Natural killer cell treated with Interleukin-12 subunit alpha and Interleukin-12 subunit beta and Interleukin-15 and Interleukin-18, amount 100 ng/mL, for 72 hours (primary cell): ENCODE data around the gene FOXD1. TPM values are rescaled to one million over a fixed set of nuclear protein-coding genes. Genes with fewer than 3 reads are reported as not detected.
A peak's percentile ranks its signal among the peaks of the same experiment; 100 is the strongest.

Source experiments
- ATAC-seq, 2 donors: fragments of 150-1000 bp; cut with Tn5 transposase in 1 of 2; sonication (Bioruptor Pico), chemical (Tn5 transposase) in 1 of 2; 2 replicates each; pipeline ENCODE4 v1.10.0; 2021
- DNase-seq: peaks from one replicate; pipeline ENCODE4 v3.0.0; 2022; ENCODE audit warnings: low spot score
- H3K27ac Mint-ChIP-seq, 2 donors: 1 replicate in 1 of 2; 2 replicates in 1 of 2; pipeline ENCODE4 v1.8.0; 2022; ENCODE audit warnings: mixed read lengths in 2 of 2, mild to moderate bottlenecking in 1 of 2, moderate library complexity in 1 of 2
- H3K27me3 Mint-ChIP-seq, 2 donors: 1 replicate in 1 of 2; 2 replicates in 1 of 2; pipeline ENCODE4 v1.8.0; 2022; ENCODE audit warnings: mixed read lengths in 2 of 2
- H3K36me3 Mint-ChIP-seq: one replicate; pipeline ENCODE4 v1.8.0; 2022; ENCODE audit warnings: mixed read lengths
- H3K4me1 Mint-ChIP-seq, 2 donors: 1 replicate in 1 of 2; 2 replicates in 1 of 2; pipeline ENCODE4 v1.8.0; 2022; ENCODE audit warnings: low read depth in 2 of 2, mixed read lengths in 2 of 2, mild to moderate bottlenecking in 1 of 2
- H3K4me3 Mint-ChIP-seq: one replicate; pipeline ENCODE4 v1.8.0; 2022; ENCODE audit warnings: mixed read lengths
- H3K9me3 Mint-ChIP-seq: 2 replicates; pipeline ENCODE4 v1.8.0; 2022; ENCODE audit warnings: mixed read lengths
- total RNA-seq, 2 donors: library from RNA; stranded (reverse); gene quantifications; one replicate each; pipeline ENCODE4 v1.2.3, GENCODE V29; 2022

FOXD1 gene
- total RNA-seq, 2 donors from 2014 or later, result 1.5 to 2.0 TPM

GRCh38 chr5:73451224-73452130, 2.9 kb upstream of the FOXD1 start:
- DNase-seq, result peak; percentile 73
- Mint-ChIP-seq H3K4me3 (no peak overlapping the region), H3K9me3 (no peaks in the 10 kb centered on the region), H3K27me3 (peaks cover 33 to 56% of the 10 kb centered on the region in 2 donors), H3K4me1 (peaks cover 14 to 16% of the 10 kb centered on the region in 2 donors), H3K36me3 (peaks cover 8% of the 10 kb centered on the region), H3K27ac (no peak overlapping the region)
- ATAC-seq, result peak; percentile 50 to 58

GRCh38 chr5:73450672-73451223, 2.2 kb upstream of the FOXD1 start:
- peaks cover 14 to 16% of the 10 kb centered on the region in 2 donors for H3K4me1 Mint-ChIP-seq
- ATAC-seq, result no peak
- peak overlapping the region; percentile 60 for H3K4me3 Mint-ChIP-seq
- no peak for DNase-seq
- H3K27me3 Mint-ChIP-seq, result peaks cover 30 to 52% of the 10 kb centered on the region in 2 donors
- H3K36me3 Mint-ChIP-seq, result peaks cover 8% of the 10 kb centered on the region
- no peaks in the 10 kb centered on the region for H3K9me3 Mint-ChIP-seq
- H3K27ac Mint-ChIP-seq, result peak overlapping the region; percentile 30 to 62

GRCh38 chr5:73450137-73450536, 1.6 kb upstream of the FOXD1 start:
- H3K4me3 Mint-ChIP-seq, result peak overlapping the region; percentile 60
- peaks cover 29 to 52% of the 10 kb centered on the region in 2 donors for H3K27me3 Mint-ChIP-seq
- peak overlapping the region; percentile 30 to 62 for H3K27ac Mint-ChIP-seq
- no peak for ATAC-seq
- DNase-seq, result no peak
- H3K9me3 Mint-ChIP-seq, result no peaks in the 10 kb centered on the region
- H3K36me3 Mint-ChIP-seq, result peaks cover 8% of the 10 kb centered on the region
- peaks cover 14 to 16% of the 10 kb centered on the region in 2 donors for H3K4me1 Mint-ChIP-seq

- DNase-seq (peak; percentile 65), ATAC-seq (peak; percentile 59 to 67)
- Mint-ChIP-seq H3K4me3 (peak overlapping the region; percentile 86), H3K27ac (peak overlapping the region; percentile 31 to 57), H3K9me3 (no peaks in the 10 kb centered on the region), H3K4me1 (peaks cover 14 to 16% of the 10 kb centered on the region in 2 donors), H3K27me3 (peaks cover 39 to 53% of the 10 kb centered on the region in 2 donors), H3K36me3 (peaks cover 12% of the 10 kb centered on the region)
Measured at GRCh38 chr5:73447530-73448462, 781 bp downstream of the FOXD1 start.

- Mint-ChIP-seq H3K4me3 (peak overlapping the region; percentile 72), H3K27me3 (peaks cover 41 to 53% of the 10 kb centered on the region in 2 donors), H3K36me3 (peaks cover 15% of the 10 kb centered on the region), H3K4me1 (peaks cover 14 to 16% of the 10 kb centered on the region in 2 donors), H3K9me3 (no peaks in the 10 kb centered on the region), H3K27ac (peak overlapping the region; percentile 50 to 59)
- ATAC-seq, result peak; percentile 55 to 71
- DNase-seq, result no peak
Measured at GRCh38 chr5:73446631-73447529, 1.7 kb downstream of the FOXD1 start.

- DNase-seq (no peak), ATAC-seq (no peak)
- peak overlapping the region; percentile 72 for H3K4me3 Mint-ChIP-seq
- peak overlapping the region; percentile 50 to 59 for H3K27ac Mint-ChIP-seq
- H3K36me3 Mint-ChIP-seq, result peaks cover 17% of the 10 kb centered on the region
- H3K9me3 Mint-ChIP-seq, result no peaks in the 10 kb centered on the region
- peaks cover 47 to 61% of the 10 kb centered on the region in 2 donors for H3K27me3 Mint-ChIP-seq
- peaks cover 14 to 16% of the 10 kb centered on the region in 2 donors for H3K4me1 Mint-ChIP-seq
Measured at GRCh38 chr5:73445665-73446630, 2.6 kb downstream of the FOXD1 start.

- H3K36me3 Mint-ChIP-seq, result peaks cover 14% of the 10 kb centered on the region
- DNase-seq, result no peak
- peaks cover 8 to 11% of the 10 kb centered on the region in 2 donors for H3K4me1 Mint-ChIP-seq
- no peak overlapping the region for H3K27ac Mint-ChIP-seq
- no peak for ATAC-seq
- H3K9me3 Mint-ChIP-seq, result no peaks in the 10 kb centered on the region
- peaks cover 42 to 61% of the 10 kb centered on the region in 2 donors for H3K27me3 Mint-ChIP-seq
- H3K4me3 Mint-ChIP-seq, result no peak overlapping the region
Measured at GRCh38 chr5:73444499-73445438, 3.8 kb downstream of the FOXD1 start.

- H3K27ac Mint-ChIP-seq, result no peak overlapping the region
- peaks cover 14% of the 10 kb centered on the region for H3K36me3 Mint-ChIP-seq
- peaks cover 46 to 67% of the 10 kb centered on the region in 2 donors for H3K27me3 Mint-ChIP-seq
- no peak overlapping the region for H3K4me3 Mint-ChIP-seq
- no peak for DNase-seq
- ATAC-seq, result no peak
- peaks cover 4 to 8% of the 10 kb centered on the region in 2 donors for H3K4me1 Mint-ChIP-seq
- no peaks in the 10 kb centered on the region for H3K9me3 Mint-ChIP-seq
Measured at GRCh38 chr5:73443829-73444498, 4.6 kb downstream of the FOXD1 start.

GRCh38 chr5:73442996-73443627, 5.5 kb downstream of the FOXD1 start:
- ATAC-seq (no peak), DNase-seq (no peak)
- H3K36me3 Mint-ChIP-seq, result peaks cover 14% of the 10 kb centered on the region
- H3K9me3 Mint-ChIP-seq, result no peaks in the 10 kb centered on the region
- peaks cover 50 to 74% of the 10 kb centered on the region in 2 donors for H3K27me3 Mint-ChIP-seq
- no peak overlapping the region for H3K4me3 Mint-ChIP-seq
- H3K27ac Mint-ChIP-seq, result no peak overlapping the region
- H3K4me1 Mint-ChIP-seq, result peaks cover 0 to 1% of the 10 kb centered on the region in 2 donors

- Mint-ChIP-seq H3K4me1 (no peaks in the 10 kb centered on the region), H3K27me3 (peaks cover 50 to 80% of the 10 kb centered on the region in 2 donors)
- ATAC-seq, result no peak
Measured at GRCh38 chr5:73442231-73442811, 6.3 kb downstream of the FOXD1 start.

More at GRCh38 chr5:73442231-73442811, 6.3 kb downstream of the FOXD1 start:
- Mint-ChIP-seq H3K4me3 (no peak overlapping the region), H3K9me3 (no peaks in the 10 kb centered on the region), H3K36me3 (peaks cover 14% of the 10 kb centered on the region), H3K27ac (no peak overlapping the region)
- no peak for DNase-seq
